ENCODE measurements around the gene SH3RF2. TPM values are rescaled to one million over a fixed set of nuclear protein-coding genes. Genes with fewer than 3 reads are reported as not detected.
A peak's percentile ranks its signal among the peaks of the same experiment; 100 is the strongest.

SH3RF2 gene
- total RNA-seq, 2 donors from 2014 or later, result 2.6 to 3.2 TPM

DNA sequence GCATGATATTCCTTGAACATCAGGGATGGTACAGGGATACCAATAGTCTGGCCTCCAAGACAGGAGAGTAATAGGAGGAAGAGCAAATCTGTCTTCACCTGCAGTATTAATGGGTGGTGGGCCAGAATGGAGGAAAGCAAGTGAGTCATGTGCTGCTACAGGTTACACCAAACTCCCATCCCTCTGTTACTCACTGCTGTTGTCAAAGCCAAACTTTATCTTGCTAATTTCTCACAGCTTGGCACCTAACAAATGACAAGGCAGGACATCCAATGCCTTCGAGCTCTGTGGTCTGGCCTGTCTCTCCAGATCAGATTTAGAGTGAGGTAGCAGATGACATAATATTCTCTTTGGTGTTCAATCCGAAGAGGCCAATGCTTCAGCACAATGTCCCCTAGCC, 142.2 kb downstream of the SH3RF2 start:
- Histone ChIP-seq H3K9me3 (ENCODE audit: control insufficient read depth, low read length) (no peaks in the 10 kb centered on the region), H3K27ac (ENCODE audit: low read depth, low read length) (no peak overlapping the region), H3K4me1 (ENCODE audit: control insufficient read depth, insufficient read depth, low read length) (no peaks in the 10 kb centered on the region), H3K36me3 (ENCODE audit: control insufficient read depth, insufficient read depth, low read length) (no peaks in the 10 kb centered on the region), H3K9ac (ENCODE audit: extremely low read depth, low read length, poor library complexity, severe bottlenecking) (no peak overlapping the region), H3K27me3 (ENCODE audit: control insufficient read depth, insufficient read depth, low read length, poor library complexity, severe bottlenecking) (no peaks in the 10 kb centered on the region), H3K4me3 (ENCODE audit: low read length) (no peak overlapping the region)
- Mint-ChIP-seq H3K4me3 (no peak overlapping the region), H3K4me1 (peaks cover 24% of the 10 kb centered on the region), H3K27me3 (ENCODE audit: insufficient read depth) (peaks cover 2% of the 10 kb centered on the region), H3K9me3 (no peaks in the 10 kb centered on the region), H3K27ac (no peak overlapping the region), H3K36me3 (ENCODE audit: low read depth) (no peaks in the 10 kb centered on the region)
- TF ChIP-seq, protein P1, sequence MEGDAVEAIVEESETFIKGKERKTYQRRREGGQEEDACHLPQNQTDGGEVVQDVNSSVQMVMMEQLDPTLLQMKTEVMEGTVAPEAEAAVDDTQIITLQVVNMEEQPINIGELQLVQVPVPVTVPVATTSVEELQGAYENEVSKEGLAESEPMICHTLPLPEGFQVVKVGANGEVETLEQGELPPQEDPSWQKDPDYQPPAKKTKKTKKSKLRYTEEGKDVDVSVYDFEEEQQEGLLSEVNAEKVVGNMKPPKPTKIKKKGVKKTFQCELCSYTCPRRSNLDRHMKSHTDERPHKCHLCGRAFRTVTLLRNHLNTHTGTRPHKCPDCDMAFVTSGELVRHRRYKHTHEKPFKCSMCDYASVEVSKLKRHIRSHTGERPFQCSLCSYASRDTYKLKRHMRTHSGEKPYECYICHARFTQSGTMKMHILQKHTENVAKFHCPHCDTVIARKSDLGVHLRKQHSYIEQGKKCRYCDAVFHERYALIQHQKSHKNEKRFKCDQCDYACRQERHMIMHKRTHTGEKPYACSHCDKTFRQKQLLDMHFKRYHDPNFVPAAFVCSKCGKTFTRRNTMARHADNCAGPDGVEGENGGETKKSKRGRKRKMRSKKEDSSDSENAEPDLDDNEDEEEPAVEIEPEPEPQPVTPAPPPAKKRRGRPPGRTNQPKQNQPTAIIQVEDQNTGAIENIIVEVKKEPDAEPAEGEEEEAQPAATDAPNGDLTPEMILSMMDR (conservative IDR thresholded peaks at IDR 0.05), result no peak
- 35% methylated on average over 2 of the region's 2 CpGs; no CpG with 5 or more reads in 1 of the 2 experiments for WGBS, 2 experiments (ENCODE audit: insufficient coverage in 1 of 2, insufficient read length in 1 of 2)
- DNase-seq, result peak; percentile 67

DNA sequence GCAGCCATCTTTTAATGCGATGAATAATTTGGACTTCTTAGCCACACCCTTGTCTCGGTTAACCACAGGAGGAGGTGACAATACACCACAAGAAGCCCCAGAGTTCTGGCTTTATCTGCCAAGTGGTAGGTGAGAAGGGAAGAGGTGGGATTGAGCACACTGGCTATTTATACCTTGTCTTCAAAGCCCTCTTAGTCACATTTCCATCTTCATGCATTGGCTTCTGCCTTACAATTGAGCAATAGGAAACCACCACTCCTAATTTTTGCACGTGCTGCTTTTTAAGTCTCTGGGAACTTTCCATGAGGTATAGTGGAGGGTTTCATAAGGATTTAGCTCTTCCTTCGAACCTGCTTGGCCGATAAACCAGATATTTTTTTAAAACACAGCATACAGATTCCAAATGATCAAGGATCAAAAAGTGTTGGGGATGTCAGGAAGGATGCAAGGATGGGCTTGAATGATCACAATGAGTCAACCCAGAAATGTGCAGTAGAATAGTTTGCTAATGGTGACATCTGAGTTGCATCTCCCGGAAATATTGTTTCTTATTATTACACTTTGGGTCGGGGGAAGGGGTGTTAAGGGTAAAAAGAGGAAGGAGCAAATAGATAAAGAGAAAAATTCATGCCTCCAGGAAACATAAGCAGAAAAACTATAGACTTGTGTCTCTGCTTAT, 143.5 kb downstream of the SH3RF2 start:
- H3K9ac ChIP-seq (ENCODE audit: extremely low read depth, low read length, poor library complexity, severe bottlenecking), result no peak overlapping the region
- H3K27ac Mint-ChIP-seq, result no peak overlapping the region
- H3K27ac ChIP-seq (ENCODE audit: low read depth, low read length), result no peak overlapping the region

DNA sequence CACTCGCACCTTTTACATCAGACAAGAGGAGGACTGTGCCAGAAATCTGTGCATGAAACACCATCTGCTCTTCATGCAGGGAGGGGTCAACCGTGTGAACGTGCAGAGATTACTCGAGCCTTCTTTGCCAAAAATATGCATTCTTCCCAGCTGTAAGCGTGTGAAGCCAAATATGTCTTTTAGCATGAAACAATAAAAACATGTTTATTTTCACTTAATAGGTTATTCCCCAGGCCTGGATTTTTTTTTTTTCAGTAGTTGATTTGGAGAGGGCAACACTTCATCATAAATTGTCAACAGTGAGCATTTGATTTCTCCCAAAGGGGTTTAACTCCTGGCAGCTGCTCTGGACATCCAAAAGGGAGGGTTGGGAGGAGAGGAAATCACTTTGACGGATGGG, 145.2 kb downstream of the SH3RF2 start:
- no peak overlapping the region for H3K4me3 Mint-ChIP-seq
- Histone ChIP-seq H3K9me3 (ENCODE audit: control insufficient read depth, low read length) (no peaks in the 10 kb centered on the region), H3K9ac (ENCODE audit: extremely low read depth, low read length, poor library complexity, severe bottlenecking) (no peak overlapping the region), H3K27ac (ENCODE audit: low read depth, low read length) (no peak overlapping the region), H3K36me3 (ENCODE audit: control insufficient read depth, insufficient read depth, low read length) (no peaks in the 10 kb centered on the region), H3K27me3 (ENCODE audit: control insufficient read depth, insufficient read depth, low read length, poor library complexity, severe bottlenecking) (no peaks in the 10 kb centered on the region), H3K4me3 (ENCODE audit: low read length) (no peak overlapping the region), H3K4me1 (ENCODE audit: control insufficient read depth, insufficient read depth, low read length) (no peaks in the 10 kb centered on the region)
- no peaks in the 10 kb centered on the region for H3K9me3 Mint-ChIP-seq
- no peak overlapping the region for H3K27ac Mint-ChIP-seq
- DNase-seq, result peak; percentile 23
- no peaks in the 10 kb centered on the region for H3K36me3 Mint-ChIP-seq (ENCODE audit: low read depth)
- H3K27me3 Mint-ChIP-seq (ENCODE audit: insufficient read depth), result no peaks in the 10 kb centered on the region
- 90 to 95% methylated on average over 5 to 6 of the region's 6 CpGs for WGBS, 2 experiments (ENCODE audit: insufficient coverage in 1 of 2, insufficient read length in 1 of 2)
- TF ChIP-seq, protein P1 (conservative IDR thresholded peaks at IDR 0.05), result no peak
- peaks cover 13% of the 10 kb centered on the region for H3K4me1 Mint-ChIP-seq

More for the DNA sequence above, 143.5 kb downstream of the SH3RF2 start:
- Histone ChIP-seq H3K27me3 (ENCODE audit: control insufficient read depth, insufficient read depth, low read length, poor library complexity, severe bottlenecking) (no peaks in the 10 kb centered on the region), H3K4me3 (ENCODE audit: low read length) (no peak overlapping the region), H3K4me1 (ENCODE audit: control insufficient read depth, insufficient read depth, low read length) (no peaks in the 10 kb centered on the region), H3K36me3 (ENCODE audit: control insufficient read depth, insufficient read depth, low read length) (no peaks in the 10 kb centered on the region), H3K9me3 (ENCODE audit: control insufficient read depth, low read length) (no peaks in the 10 kb centered on the region)
- Mint-ChIP-seq H3K4me3 (no peak overlapping the region), H3K4me1 (peaks cover 22% of the 10 kb centered on the region), H3K36me3 (ENCODE audit: low read depth) (no peaks in the 10 kb centered on the region), H3K27me3 (ENCODE audit: insufficient read depth) (no peaks in the 10 kb centered on the region), H3K9me3 (no peaks in the 10 kb centered on the region)
- peak; percentile 47 for DNase-seq
- TF ChIP-seq, protein P1 (conservative IDR thresholded peaks at IDR 0.05), result no peak
- 64 to 89% methylated on average over 1 to 5 of the region's 7 CpGs for WGBS, 2 experiments (ENCODE audit: insufficient coverage in 1 of 2, insufficient read length in 1 of 2)

Measured in endodermal cell (in vitro differentiated cells).